ENCODE results near the gene ARHGAP15. TPM values are rescaled to one million over a fixed set of nuclear protein-coding genes. Genes with fewer than 3 reads are reported as not detected.

Gene ARHGAP15
- total RNA-seq, 4 donors from 2014 or later = 7.9 to 32.5 (median 20.7) TPM

DNA sequence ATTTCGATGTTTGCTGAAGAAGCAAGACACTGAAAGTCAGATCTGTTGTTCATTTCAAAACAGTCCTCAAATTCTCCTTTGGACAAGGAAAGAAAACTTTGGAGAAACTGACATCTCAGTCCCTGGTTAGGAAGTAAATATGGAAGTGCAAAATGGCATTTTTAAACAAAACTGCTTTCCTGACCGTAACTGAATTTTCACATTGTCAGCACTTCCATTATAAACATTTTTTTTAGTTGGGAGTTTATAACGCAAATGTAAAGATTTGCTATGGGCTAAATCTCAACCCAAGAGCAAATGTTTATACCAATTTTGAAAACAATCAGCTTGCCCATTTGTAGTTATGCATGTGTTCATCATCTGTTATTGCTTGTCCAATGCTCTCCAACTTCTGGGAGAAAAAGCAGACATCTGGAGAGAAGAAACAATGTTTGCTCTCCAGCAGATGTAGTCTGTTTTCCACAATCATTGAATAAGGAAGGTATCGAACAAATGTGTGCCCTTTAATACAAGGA, 520.1 kb downstream of the ARHGAP15 start:
- TF ChIP-seq, protein P1, sequence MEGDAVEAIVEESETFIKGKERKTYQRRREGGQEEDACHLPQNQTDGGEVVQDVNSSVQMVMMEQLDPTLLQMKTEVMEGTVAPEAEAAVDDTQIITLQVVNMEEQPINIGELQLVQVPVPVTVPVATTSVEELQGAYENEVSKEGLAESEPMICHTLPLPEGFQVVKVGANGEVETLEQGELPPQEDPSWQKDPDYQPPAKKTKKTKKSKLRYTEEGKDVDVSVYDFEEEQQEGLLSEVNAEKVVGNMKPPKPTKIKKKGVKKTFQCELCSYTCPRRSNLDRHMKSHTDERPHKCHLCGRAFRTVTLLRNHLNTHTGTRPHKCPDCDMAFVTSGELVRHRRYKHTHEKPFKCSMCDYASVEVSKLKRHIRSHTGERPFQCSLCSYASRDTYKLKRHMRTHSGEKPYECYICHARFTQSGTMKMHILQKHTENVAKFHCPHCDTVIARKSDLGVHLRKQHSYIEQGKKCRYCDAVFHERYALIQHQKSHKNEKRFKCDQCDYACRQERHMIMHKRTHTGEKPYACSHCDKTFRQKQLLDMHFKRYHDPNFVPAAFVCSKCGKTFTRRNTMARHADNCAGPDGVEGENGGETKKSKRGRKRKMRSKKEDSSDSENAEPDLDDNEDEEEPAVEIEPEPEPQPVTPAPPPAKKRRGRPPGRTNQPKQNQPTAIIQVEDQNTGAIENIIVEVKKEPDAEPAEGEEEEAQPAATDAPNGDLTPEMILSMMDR (IDR thresholded peaks at IDR 0.05; ENCODE audit: low read depth) = no peak

DNA sequence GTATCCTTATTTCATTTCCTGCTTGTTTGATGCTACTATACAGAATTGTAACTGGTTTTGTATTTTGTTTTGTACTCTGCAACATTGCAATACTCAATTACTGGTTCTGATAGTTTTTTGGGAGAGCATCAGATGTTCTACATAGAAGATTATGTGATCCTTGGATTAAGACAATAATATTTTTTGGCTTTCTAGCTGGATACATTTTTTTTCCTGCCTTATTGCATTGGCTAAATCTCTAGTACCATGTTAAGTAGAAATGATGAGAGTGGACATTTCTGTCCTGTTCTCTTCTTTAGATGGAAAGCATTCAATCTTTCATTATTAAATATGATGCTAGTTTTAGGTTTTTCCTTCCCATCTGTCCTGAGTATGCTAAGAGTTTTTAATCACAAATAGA, 523.5 kb downstream of the ARHGAP15 start:
- TF ChIP-seq, protein P1 (IDR thresholded peaks at IDR 0.05; ENCODE audit: low read depth) = no peak

DNA sequence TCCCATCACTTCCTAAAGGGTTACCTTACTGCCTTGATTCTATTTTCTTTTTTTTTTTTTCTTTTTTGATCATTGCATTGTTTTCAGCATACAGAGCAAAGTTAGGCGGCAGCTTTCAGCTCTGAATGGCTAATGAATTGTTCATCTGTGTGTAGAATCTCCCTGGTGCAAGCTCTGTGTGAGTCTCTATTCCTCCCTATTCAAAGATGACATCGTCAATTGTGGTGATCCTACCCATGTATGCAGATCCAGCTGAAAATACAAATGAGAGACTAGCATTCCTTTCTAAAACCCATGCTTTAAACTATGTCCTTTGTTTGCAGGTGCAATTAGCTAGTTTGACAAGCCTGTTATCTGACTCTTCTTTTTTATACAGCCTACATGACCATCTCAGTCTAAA, 539.0 kb downstream of the ARHGAP15 start:
- TF ChIP-seq, protein P1 (IDR thresholded peaks at IDR 0.05; ENCODE audit: low read depth) = no peak

DNA sequence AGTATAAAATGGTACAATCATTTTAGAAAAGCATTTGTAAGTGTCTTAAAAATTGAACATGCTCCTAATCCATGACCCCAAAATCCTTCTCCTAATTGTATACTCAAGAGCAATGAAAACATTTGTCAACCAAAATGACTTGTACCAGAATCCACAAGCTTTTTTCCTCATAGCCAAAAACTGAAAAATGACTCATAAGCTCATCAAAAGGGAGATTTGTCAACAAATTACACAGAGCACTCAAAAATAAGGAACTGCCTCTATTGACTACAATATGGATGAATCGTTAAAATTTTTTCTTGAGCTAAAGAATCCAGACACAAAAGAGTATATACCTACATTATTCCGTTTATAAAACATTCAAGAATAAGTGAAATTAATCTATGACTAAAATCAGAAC, 544.8 kb downstream of the ARHGAP15 start:
- TF ChIP-seq, protein P1 (IDR thresholded peaks at IDR 0.05; ENCODE audit: low read depth) = no peak

DNA sequence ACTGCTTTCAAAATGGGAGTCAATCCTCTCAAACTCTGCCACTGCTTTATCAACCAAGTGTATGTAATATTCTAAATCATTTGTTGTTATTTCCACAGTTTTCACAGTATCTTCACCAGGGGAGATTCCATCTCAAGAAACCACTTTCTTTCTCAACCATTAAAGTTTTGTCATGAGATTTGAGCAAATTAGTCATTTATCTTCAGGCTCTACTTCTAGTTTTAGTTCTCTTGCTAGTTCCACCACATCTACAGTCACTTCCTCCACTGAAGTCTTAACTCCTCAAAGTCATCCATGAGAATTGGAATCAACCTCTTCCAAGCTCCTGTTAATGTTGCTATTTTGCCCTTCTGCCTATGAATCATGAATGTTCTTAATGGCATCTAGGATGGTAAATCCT, 545.8 kb downstream of the ARHGAP15 start:
- TF ChIP-seq, protein P1 (IDR thresholded peaks at IDR 0.05; ENCODE audit: low read depth) = no peak

DNA sequence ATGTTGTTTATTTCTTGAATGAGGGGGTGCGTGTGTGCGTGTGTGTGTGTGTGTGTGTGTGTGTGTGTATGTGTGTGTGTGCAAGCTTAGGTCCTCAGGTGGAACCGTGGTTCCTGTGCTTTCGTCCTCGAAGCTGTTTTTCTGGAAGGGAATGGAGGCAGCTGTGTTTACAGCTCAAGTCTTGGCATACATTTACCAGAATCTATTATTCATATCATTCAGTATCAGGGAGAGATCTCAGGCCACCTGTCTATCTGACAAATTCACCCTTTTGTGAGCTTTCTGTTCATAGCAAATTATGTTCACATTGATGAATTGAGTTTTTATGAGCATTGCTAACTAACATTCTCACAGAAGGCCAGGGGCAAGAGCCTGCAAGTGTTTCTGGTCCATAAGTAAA, 550.4 kb downstream of the ARHGAP15 start:
- TF ChIP-seq, protein P1 (IDR thresholded peaks at IDR 0.05; ENCODE audit: low read depth) = no peak

DNA sequence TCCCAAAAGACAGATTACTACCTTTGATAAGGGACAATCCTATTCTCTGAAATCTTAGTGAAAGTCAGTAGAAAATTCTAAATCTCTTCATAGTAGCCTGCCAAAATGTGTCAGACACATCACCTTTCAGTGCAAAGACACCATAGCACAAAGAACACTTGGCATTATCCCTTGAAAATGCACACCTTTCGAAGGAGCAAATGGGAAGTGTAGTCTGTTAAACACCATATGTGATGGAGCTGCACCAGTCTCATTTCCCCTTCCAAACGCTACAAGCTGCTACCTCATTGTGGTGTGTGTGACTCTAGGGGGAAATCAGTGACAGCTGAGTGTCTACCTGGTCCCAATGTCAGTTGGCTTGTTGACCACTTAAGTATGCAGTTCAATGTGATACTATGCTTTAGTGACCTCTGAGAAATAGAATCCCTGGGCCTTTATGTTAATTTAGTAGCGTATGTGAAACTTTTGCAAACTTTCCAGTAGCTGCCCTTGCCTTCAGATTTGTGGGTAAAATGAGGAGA, 551.7 kb downstream of the ARHGAP15 start:
- TF ChIP-seq, protein P1 (IDR thresholded peaks at IDR 0.05; ENCODE audit: low read depth) = no peak
